Measurements from ENCODE around the gene CA5B.

DNA sequence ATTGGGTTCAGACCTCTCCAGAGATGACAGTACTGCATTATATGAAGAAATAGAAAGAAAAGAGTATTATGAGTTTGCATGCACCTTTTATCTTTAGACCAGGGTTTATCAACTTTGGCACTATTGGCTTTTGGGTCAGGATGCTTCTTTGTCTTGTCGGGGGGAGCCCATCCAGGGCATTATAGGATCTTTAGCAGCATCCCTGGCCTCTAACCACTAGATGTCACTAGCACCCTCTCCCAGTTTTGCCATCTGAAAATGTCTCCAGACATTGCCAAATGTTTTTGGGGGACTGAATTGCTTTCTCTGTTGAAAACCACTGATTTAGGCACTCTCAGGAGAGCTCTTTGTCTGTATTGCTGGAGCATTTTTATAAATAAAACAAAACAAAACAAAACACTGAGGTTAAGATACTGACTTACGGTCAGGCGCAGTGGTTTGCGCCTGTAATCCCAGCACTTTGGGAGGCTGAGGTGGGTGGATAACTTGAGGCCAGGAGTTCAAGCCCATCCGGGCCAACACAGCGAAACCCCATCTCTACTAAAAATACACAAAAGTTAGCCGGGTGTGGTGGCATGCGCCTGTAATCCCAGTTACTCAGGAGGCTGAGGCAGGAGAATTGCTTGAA, 23.6 kb downstream of the CA5B start:
- TF ChIP-seq, protein P1, sequence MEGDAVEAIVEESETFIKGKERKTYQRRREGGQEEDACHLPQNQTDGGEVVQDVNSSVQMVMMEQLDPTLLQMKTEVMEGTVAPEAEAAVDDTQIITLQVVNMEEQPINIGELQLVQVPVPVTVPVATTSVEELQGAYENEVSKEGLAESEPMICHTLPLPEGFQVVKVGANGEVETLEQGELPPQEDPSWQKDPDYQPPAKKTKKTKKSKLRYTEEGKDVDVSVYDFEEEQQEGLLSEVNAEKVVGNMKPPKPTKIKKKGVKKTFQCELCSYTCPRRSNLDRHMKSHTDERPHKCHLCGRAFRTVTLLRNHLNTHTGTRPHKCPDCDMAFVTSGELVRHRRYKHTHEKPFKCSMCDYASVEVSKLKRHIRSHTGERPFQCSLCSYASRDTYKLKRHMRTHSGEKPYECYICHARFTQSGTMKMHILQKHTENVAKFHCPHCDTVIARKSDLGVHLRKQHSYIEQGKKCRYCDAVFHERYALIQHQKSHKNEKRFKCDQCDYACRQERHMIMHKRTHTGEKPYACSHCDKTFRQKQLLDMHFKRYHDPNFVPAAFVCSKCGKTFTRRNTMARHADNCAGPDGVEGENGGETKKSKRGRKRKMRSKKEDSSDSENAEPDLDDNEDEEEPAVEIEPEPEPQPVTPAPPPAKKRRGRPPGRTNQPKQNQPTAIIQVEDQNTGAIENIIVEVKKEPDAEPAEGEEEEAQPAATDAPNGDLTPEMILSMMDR (conservative IDR thresholded peaks at IDR 0.05): peak; percentile 69
- no peak for TF ChIP-seq EZH2 (IDR thresholded peaks at IDR 0.05; ENCODE audit: low read depth)

Measured in PC-9 (cell line).